ENCODE results near the gene MSL3B.

MSL3B gene

GRCh38 chr2:233846387-233847247, 21.6 kb downstream of the MSL3B start:
- WGBS, 4 donors = 80 to 88% (median 83%) methylated on average over 15 to 16 of the region's 16 CpGs

GRCh38 chr2:233845301-233846060, 22.7 kb downstream of the MSL3B start:
- Histone ChIP-seq H3K4me1 (replicated peaks in 1 of 2) (no peaks in the 10 kb centered on the region), H3K9me3 (replicated peaks in 1 of 3) (no peaks in the 10 kb centered on the region), H3K4me3 (no peak overlapping the region), H3K36me3 (replicated peaks in 1 of 2) (no peaks in the 10 kb centered on the region), H3K27me3 (no peaks in the 10 kb centered on the region), H3K27ac (no peak overlapping the region)
- no peak for DNase-seq
- intact Hi-C loops (cut with DNase I) = no loop called here
- 95 to 100% (median 100%) methylated on average over 1 of the region's 1 CpG for WGBS, 4 donors
- TF ChIP-seq POLR2A (IDR thresholded peaks at IDR 0.05) = no peak
- no peak for TF ChIP-seq CTCF (IDR thresholded peaks at IDR 0.05)

More at GRCh38 chr2:233846387-233847247, 21.6 kb downstream of the MSL3B start:
- no peaks in the 10 kb centered on the region for H3K9me3 ChIP-seq (replicated peaks in 1 of 3)
- intact Hi-C loops (cut with DNase I) = no loop called here
- no peak overlapping the region for H3K4me3 ChIP-seq
- TF ChIP-seq CTCF (IDR thresholded peaks at IDR 0.05) (no peak), POLR2A (IDR thresholded peaks at IDR 0.05) (no peak)
- no peaks in the 10 kb centered on the region for H3K36me3 ChIP-seq (replicated peaks in 1 of 2)
- peak in 4 of 7 donors; percentile 20 to 69 (median 48) for DNase-seq
- no peaks in the 10 kb centered on the region for H3K4me1 ChIP-seq (replicated peaks in 1 of 2)
- H3K27ac ChIP-seq = no peak overlapping the region
- no peaks in the 10 kb centered on the region for H3K27me3 ChIP-seq

DNA sequence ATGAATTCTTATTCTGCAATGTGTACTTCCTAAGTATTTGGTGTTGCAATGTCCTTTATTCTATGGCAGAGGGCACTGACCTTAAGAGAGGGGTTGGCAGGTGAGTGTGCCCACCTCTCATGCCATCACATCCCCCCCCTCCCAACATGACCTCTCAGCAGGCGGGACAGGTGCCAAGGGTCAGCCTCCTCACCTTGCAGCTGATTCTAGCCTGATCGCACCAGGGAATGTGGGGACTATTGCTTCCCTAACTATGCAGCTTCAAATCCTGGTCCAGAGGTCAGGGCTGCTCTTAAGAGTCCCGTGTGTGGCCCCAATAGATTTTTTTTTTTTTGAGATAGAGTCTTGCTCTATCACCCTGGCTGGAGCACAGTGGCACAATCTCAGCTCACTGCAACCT, 23.4 kb downstream of the MSL3B start:
- H3K36me3 ChIP-seq (replicated peaks in 1 of 2) = no peaks in the 10 kb centered on the region
- no peaks in the 10 kb centered on the region for H3K27me3 ChIP-seq
- peak in 1 of 7 donors; percentile 17 for DNase-seq
- H3K4me1 ChIP-seq (replicated peaks in 1 of 2) = no peaks in the 10 kb centered on the region
- TF ChIP-seq POLR2A (IDR thresholded peaks at IDR 0.05) = no peak
- TF ChIP-seq CTCF (IDR thresholded peaks at IDR 0.05) = no peak
- H3K27ac ChIP-seq = no peak overlapping the region
- WGBS, 4 donors = 88 to 100% (median 91%) methylated on average over 2 to 3 of the region's 3 CpGs
- no peak overlapping the region for H3K4me3 ChIP-seq
- no peaks in the 10 kb centered on the region for H3K9me3 ChIP-seq (replicated peaks in 1 of 3)
- intact Hi-C loops (cut with DNase I) = no loop called here

DNA sequence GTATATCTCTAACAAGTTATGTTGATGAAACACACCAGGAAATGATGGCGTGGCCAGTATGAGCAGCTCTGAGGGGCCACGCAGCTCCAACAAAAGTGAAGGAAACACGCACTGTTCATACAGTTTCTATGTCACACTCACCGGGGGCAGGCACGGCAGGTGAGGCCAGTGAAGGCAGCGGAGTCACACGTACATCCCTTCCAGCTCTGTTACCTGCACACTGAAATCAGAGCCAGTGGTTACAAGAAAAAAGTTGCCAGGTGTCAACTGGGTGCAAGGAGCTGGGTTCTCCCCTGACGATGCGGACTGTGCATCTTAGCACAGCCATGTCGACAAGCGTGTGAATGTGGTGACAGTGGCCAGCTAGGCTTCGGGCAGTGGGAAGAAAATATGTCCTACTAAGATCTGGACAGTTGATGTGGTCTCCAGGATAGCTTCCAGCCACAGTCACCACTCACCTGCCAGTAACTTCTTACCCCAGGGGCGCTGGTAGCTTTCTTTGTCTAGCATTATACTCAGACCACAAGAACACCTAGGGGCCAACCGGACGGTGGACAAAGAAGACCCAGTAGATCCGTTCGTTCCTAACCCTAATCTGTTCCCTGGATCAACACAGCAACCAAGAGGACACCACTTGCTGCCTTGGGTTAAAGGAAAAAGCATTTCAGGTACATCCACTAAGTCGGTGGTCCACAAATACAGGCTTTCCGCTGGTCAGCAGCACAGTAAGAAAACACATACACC, 23.9 kb downstream of the MSL3B start:
- no peaks in the 10 kb centered on the region for H3K4me1 ChIP-seq (replicated peaks in 1 of 2)
- intact Hi-C loops (cut with DNase I) = no loop called here
- H3K27ac ChIP-seq = no peak overlapping the region
- H3K9me3 ChIP-seq (replicated peaks in 1 of 3) = no peaks in the 10 kb centered on the region
- H3K27me3 ChIP-seq = no peaks in the 10 kb centered on the region
- no peak overlapping the region for H3K4me3 ChIP-seq
- H3K36me3 ChIP-seq (replicated peaks in 1 of 2) = no peaks in the 10 kb centered on the region
- TF ChIP-seq POLR2A (IDR thresholded peaks at IDR 0.05) = no peak
- no peak for TF ChIP-seq CTCF (IDR thresholded peaks at IDR 0.05)
- WGBS, 4 donors = 92 to 95% (median 93%) methylated on average over 19 of the region's 19 CpGs
- peak in 1 of 7 donors; percentile 27 for DNase-seq

All from adrenal gland (tissue), 9 donors.